AG04449 (cell line): ENCODE results near the gene LBX1.

Experiments used
- CTCF ChIA-PET: fragments of 350-600 bp; formaldehyde crosslinking; extraction: SDS; loops from one replicate; lab custom pipeline; 2021; ENCODE audit warnings: antibody characterized with exemption; lab: Yijun Ruan, JAX
- POLR2A ChIA-PET: fragments of 400-600, 350-600 bp; formaldehyde crosslinking; extraction: SDS; loops from one replicate; lab custom pipeline; 2020; ENCODE audit warnings: antibody characterized with exemption, inconsistent platforms; lab: Yijun Ruan, JAX
- DNase-seq: peaks from one replicate; pipeline ENCODE4 v3.0.0-alpha.2; 2010; ENCODE audit warnings: low read depth, low spot score
- H3K4me3 ChIP-seq: 2 replicates; pipeline ENCODE4 v1.5.1; 2011; ENCODE audit warnings: low read depth, mild to moderate bottlenecking, control low read depth, low read length
- CTCF ChIP-seq: IDR thresholded peaks from one replicate; pipeline ENCODE4 v1.5.1; 2011; ENCODE audit warnings: mild to moderate bottlenecking, moderate library complexity, low read length, control low read depth, inconsistent platforms; ENCODE audit not compliant: insufficient read depth; ENCODE audit errors: missing control alignments

Gene LBX1

GRCh38 chr10:101233443-101233842 is 4.2 kb upstream of the LBX1 start:
- ChIA-PET POLR2A (no interaction called here), CTCF (interaction anchor here (1.0 to 4.1 kb wide), 2 partner anchors 18 to 22 kb away, joined by 3 to 27 read pairs; no protein-coding TSS in a partner anchor)
- TF ChIP-seq CTCF = no peak
- DNase-seq = no peak
- H3K4me3 ChIP-seq = no peak overlapping the region

- H3K4me3 ChIP-seq = no peak overlapping the region
- TF ChIP-seq CTCF = no peak
- ChIA-PET CTCF (interaction anchor here (0.6 kb wide), 1 partner anchor 39 kb away, joined by 3 read pairs; no protein-coding TSS in a partner anchor), POLR2A (no interaction called here)
- DNase-seq = no peak
Measured at GRCh38 chr10:101231912-101232689, 2.8 kb upstream of the LBX1 start.

- DNase-seq = no peak
- no peak for TF ChIP-seq CTCF
- ChIA-PET POLR2A (no interaction called here), CTCF (interaction anchor here (0.7 to 2.1 kb wide), 3 partner anchors 17 to 236 kb away, joined by 3 to 8 read pairs (median 4); no protein-coding TSS in a partner anchor)
- no peak overlapping the region for H3K4me3 ChIP-seq
Measured at GRCh38 chr10:101231092-101231491, 1.8 kb upstream of the LBX1 start.

GRCh38 chr10:101230183-101230917 is 1.1 kb upstream of the LBX1 start:
- DNase-seq = no peak
- H3K4me3 ChIP-seq = no peak overlapping the region
- ChIA-PET POLR2A (no interaction called here), CTCF (interaction anchor here (0.7 to 2.1 kb wide), 3 partner anchors 16 to 236 kb away, joined by 3 to 8 read pairs (median 4); no protein-coding TSS in a partner anchor)
- TF ChIP-seq CTCF = no peak

- CTCF ChIA-PET = interaction anchor here (0.8 to 0.9 kb wide), 3 partner anchors 14 to 86 kb away, joined by 3 read pairs; no protein-coding TSS in a partner anchor
- no peak for DNase-seq
- H3K4me3 ChIP-seq = no peak overlapping the region
- POLR2A ChIA-PET = no interaction called here
- TF ChIP-seq CTCF = no peak
Measured at GRCh38 chr10:101228966-101229265, 347 bp downstream of the LBX1 start.
